SK-N-SH (cell line): ENCODE results near the gene BORCS5. TPM values are rescaled to one million over a fixed set of nuclear protein-coding genes. Genes with fewer than 3 reads are reported as not detected.
A peak's percentile ranks its signal among the peaks of the same experiment; 100 is the strongest.

Experiments
- CTCF ChIA-PET: fragments of 300-600, 350-600 bp; formaldehyde crosslinking; extraction: SDS; loops from one replicate; lab custom pipeline; 2021; lab: Yijun Ruan, JAX
- POLR2A ChIA-PET: fragments of 350-600 bp; sonication (Branson Sonifier 250); formaldehyde crosslinking; extraction: SDS; loops from one replicate; lab custom pipeline; 2020; ENCODE audit warnings: antibody characterized with exemption, inconsistent platforms; lab: Yijun Ruan, JAX
- DNase-seq: peaks from one replicate; pipeline ENCODE4 v3.0.0; 2012
- H2AFZ ChIP-seq: fragments of 200-600 bp; sonication (generic); 2 replicates; pipeline ENCODE4 v1.8.1; 2016; ENCODE audit warnings: antibody characterized with exemption, mild to moderate bottlenecking, low read depth
- H3F3A ChIP-seq: fragments of 200-600 bp; sonication (generic); replicated peaks from 2 replicates; pipeline ENCODE3; 2016; ENCODE audit warnings: antibody characterized with exemption, mild to moderate bottlenecking; ENCODE audit not compliant: insufficient read depth
- H3K27ac ChIP-seq, 2 experiments: fragments of 200-500 bp in 1 of 2; fragments of 200-600 bp in 1 of 2; sonication (Bioruptor generic) in 1 of 2; sonication (generic), shearing (Covaris generic) in 1 of 2; 2 replicates each; pipeline versions ENCODE4 v1.5.1 to v1.6.1; 2014 to 2016; ENCODE audit warnings: low read depth in 2 of 2, inconsistent platforms in 1 of 2, low read length in 1 of 2, mild to moderate bottlenecking in 1 of 2, mixed read lengths in 1 of 2
- H3K27me3 ChIP-seq: fragments of 200-600 bp; sonication (generic), shearing (Covaris generic); 2 replicates; pipeline ENCODE4 v1.6.1; 2016; ENCODE audit warnings: mixed run types; ENCODE audit not compliant: insufficient read depth
- H3K36me3 ChIP-seq, 2 experiments: fragments of 200-500 bp in 1 of 2; fragments of 200-600 bp in 1 of 2; sonication (Bioruptor generic) in 1 of 2; sonication (generic) in 1 of 2; replicated peaks in 1 of 2; 2 replicates each; pipeline versions ENCODE3 to v1.5.1; 2014 to 2016; ENCODE audit warnings: low read length in 1 of 2, mild to moderate bottlenecking in 1 of 2; ENCODE audit not compliant: insufficient read depth in 2 of 2, control insufficient read depth in 1 of 2
- H3K4me1 ChIP-seq, 2 experiments: fragments of 200-500 bp in 1 of 2; fragments of 200-600 bp in 1 of 2; sonication (Bioruptor generic) in 1 of 2; sonication (generic), shearing (Covaris generic) in 1 of 2; 2 replicates each; pipeline versions ENCODE4 v1.5.1 to v1.6.1; 2014 to 2016; ENCODE audit warnings: low read depth in 1 of 2, low read length in 1 of 2, mixed run types in 1 of 2; ENCODE audit not compliant: insufficient read depth in 2 of 2, control insufficient read depth in 1 of 2
- H3K4me2 ChIP-seq: fragments of 200-600 bp; sonication (generic), shearing (Covaris generic); 2 replicates; pipeline ENCODE4 v1.6.1; 2017; ENCODE audit warnings: mixed run types
- H3K4me3 ChIP-seq, 2 experiments: fragments of 200-500 bp in 1 of 2; fragments of 200-600 bp in 1 of 2; sonication (Bioruptor generic) in 1 of 2; sonication (generic), shearing (Covaris generic) in 1 of 2; 2 replicates each; pipeline versions ENCODE4 v1.5.1 to v1.8.1; 2014 to 2016; ENCODE audit warnings: low read depth in 2 of 2, inconsistent platforms in 1 of 2, low read length in 1 of 2, mild to moderate bottlenecking in 1 of 2, mixed read lengths in 1 of 2, moderate library complexity in 1 of 2
- H3K79me2 ChIP-seq: fragments of 200-600 bp; sonication (generic); 2 replicates; pipeline ENCODE4 v1.8.1; 2017; ENCODE audit warnings: mild to moderate bottlenecking; ENCODE audit not compliant: insufficient read depth
- H3K9ac ChIP-seq: fragments of 200-600 bp; sonication (generic); 2 replicates; pipeline ENCODE4 v1.6.1; 2017; ENCODE audit warnings: mixed run types
- H3K9me2 ChIP-seq: fragments of 200-600 bp; sonication (generic); 2 replicates; pipeline ENCODE4 v1.6.1; 2017; ENCODE audit warnings: mixed run types
- H3K9me3 ChIP-seq: fragments of 200-600 bp; sonication (generic); 2 replicates; pipeline ENCODE4 v1.6.1; 2017; ENCODE audit warnings: mixed run types, mild to moderate bottlenecking, moderate library complexity
- H4K20me1 ChIP-seq: fragments of 200-600 bp; sonication (generic); 2 replicates; pipeline ENCODE4 v1.6.1; 2017; ENCODE audit warnings: mild to moderate bottlenecking, mixed run types; ENCODE audit not compliant: insufficient read depth
- EP300 ChIP-seq, 2 experiments: IDR thresholded peaks; 2 replicates each; pipeline versions ENCODE4 v1.4.0 to v1.6.1; 2012; ENCODE audit warnings: borderline replicate concordance in 1 of 2, low read depth in 1 of 2, low read length in 1 of 2
- FOSL2 ChIP-seq: IDR thresholded peaks from 2 replicates; pipeline ENCODE4 v1.4.0; 2012; ENCODE audit warnings: low read depth, mild to moderate bottlenecking, moderate library complexity, borderline replicate concordance
- GATA2 ChIP-seq: sonication (generic); formaldehyde crosslinking; IDR thresholded peaks from 2 replicates; pipeline ENCODE4 v1.5.0; 2020; ENCODE audit warnings: mild to moderate bottlenecking, missing genetic modification reagents
- JUND ChIP-seq: IDR thresholded peaks from 2 replicates; pipeline ENCODE4 v1.4.0; 2012
- MEF2A ChIP-seq: IDR thresholded peaks from 2 replicates; pipeline ENCODE4 v1.4.0; 2012; ENCODE audit warnings: low read depth, borderline replicate concordance
- MXI1 ChIP-seq: IDR thresholded peaks from 2 replicates; pipeline ENCODE4 v1.6.1; 2012; ENCODE audit warnings: mild to moderate bottlenecking, low read depth, low read length, improper control_type of control experiment
- NRF1 ChIP-seq: IDR thresholded peaks from 2 replicates; pipeline ENCODE4 v1.6.1; 2012; ENCODE audit warnings: low read depth, mild to moderate bottlenecking, low read length
- PBX3 ChIP-seq: IDR thresholded peaks from 2 replicates; pipeline ENCODE4; 2012
- POLR2AphosphoS5 ChIP-seq: IDR thresholded peaks from 2 replicates; pipeline ENCODE4 v1.6.1; 2012; ENCODE audit warnings: low read depth, low read length
- RAD21 ChIP-seq: IDR thresholded peaks from 2 replicates; pipeline ENCODE4 v1.6.1; 2012; ENCODE audit warnings: mild to moderate bottlenecking, low read length
- RXRA ChIP-seq: IDR thresholded peaks from 2 replicates; pipeline ENCODE4 v1.4.0; 2012; ENCODE audit warnings: low read depth, mild to moderate bottlenecking, borderline replicate concordance
- SMC3 ChIP-seq: IDR thresholded peaks from 2 replicates; pipeline ENCODE4 v1.6.1; 2012; ENCODE audit warnings: low read depth, low read length, improper control_type of control experiment
- TAF1 ChIP-seq: IDR thresholded peaks from 2 replicates; pipeline ENCODE4 v1.6.1; 2012; ENCODE audit warnings: low read depth, mild to moderate bottlenecking, low read length, moderate library complexity, borderline replicate concordance
- TCF12 ChIP-seq: IDR thresholded peaks from 2 replicates; pipeline ENCODE4 v1.4.0; 2012
- USF2 ChIP-seq: fragments of 150-350 bp; IDR thresholded peaks from 2 replicates; pipeline ENCODE4 v1.6.1; 2017; ENCODE audit warnings: antibody characterized with exemption, low read length, low read depth, borderline replicate concordance
- YY1 ChIP-seq: IDR thresholded peaks from 2 replicates; pipeline ENCODE4 v1.4.0; 2012; ENCODE audit warnings: low read depth, mild to moderate bottlenecking
- WGBS: methylation state at CpG from one replicate; pipeline ENCODE4 v1.1.6; 2017; ENCODE audit warnings: low lambda C conversion rate; 5-methylcytosine and 5-hydroxymethylcytosine counted together
- polyA plus RNA-seq, 3 experiments: library from polyadenylated mRNA; depleted of rRNA; stranded (reverse); fragments of >200 nt; gene quantifications; 2 replicates each; pipeline ENCODE4 v1.2.3, GENCODE V29; 2012
- TF ChIP-seq, protein P1 (sequence below): fragments of 150-350 bp; IDR thresholded peaks from 2 replicates; pipeline ENCODE4 v1.6.1; 2016; ENCODE audit warnings: mild to moderate bottlenecking, low read depth, low read length
- TF ChIP-seq, protein P2 (sequence below): fragments of 200-600 bp; sonication (generic); IDR thresholded peaks from 2 replicates; pipeline ENCODE4 v1.6.1; 2017; ENCODE audit warnings: antibody characterized with exemption, mild to moderate bottlenecking, moderate library complexity

BORCS5 gene
- polyA plus RNA-seq, 1 of the 3 experiments (the other 2 are of a cell fraction) = 16.3 TPM

- TF ChIP-seq FOSL2 = no peak
- no peak for TF ChIP-seq YY1
- no peak for TF ChIP-seq USF2
- no peak for TF ChIP-seq GATA2 (CRISPR knock-in tag)
- TF ChIP-seq RAD21 = no peak
- no peak for TF ChIP-seq NRF1
Observed at GRCh38 chr12:12331896-12332295, 25.0 kb upstream of the BORCS5 start (continued).

DNA sequence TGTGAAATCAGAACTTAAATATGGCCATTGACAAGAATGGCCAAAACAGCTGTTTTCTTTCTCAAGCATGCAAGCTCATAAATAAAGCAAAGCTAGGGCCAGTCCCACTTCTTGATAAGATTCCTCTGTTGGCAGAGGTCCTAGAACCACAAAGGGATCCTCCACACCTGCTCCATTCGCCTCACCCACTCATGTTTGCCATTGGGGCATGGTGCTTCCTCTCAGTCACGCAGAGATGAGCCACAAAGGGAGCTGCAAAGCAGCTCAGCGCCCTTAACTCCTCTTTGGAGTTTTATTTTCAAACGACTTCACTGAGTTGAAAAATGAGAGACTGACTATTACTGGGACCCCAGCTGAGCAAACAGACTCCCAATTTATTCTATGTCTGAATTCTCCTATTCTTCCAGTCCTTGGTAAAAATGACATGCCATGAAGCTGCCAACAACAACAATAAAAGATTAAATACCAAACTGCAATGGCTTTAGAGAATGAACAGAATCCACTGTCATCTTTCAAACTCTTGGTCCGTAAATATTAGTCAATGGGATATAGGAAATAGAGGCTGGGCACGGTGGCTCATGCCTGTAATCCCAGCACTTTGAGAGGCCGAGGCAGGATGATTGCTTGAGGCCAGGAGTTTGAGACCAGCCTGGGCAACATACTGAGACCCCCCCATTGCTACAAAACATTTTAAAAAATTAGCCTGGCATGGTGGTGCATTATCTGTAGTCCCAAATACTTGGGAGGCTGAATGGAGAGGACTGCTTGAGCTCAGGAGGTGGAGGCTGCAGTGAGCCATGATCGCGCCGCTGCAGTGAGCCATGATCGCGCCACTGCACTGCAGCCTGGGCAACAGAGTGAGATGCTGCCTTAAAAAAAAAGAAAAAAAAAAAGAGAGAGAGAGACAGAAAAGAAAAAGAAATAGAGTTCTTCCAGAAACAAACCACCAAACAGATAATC is 23.2 kb upstream of the BORCS5 start:
- 83% methylated on average over 12 of the region's 12 CpGs for whole genome bisulfite sequencing
- no peak for TF ChIP-seq TCF12
- no peak for TF ChIP-seq POLR2AphosphoS5
- no peak for TF ChIP-seq NRF1
- TF ChIP-seq RXRA = no peak
- TF ChIP-seq GATA2 (CRISPR knock-in tag) = no peak
- TF ChIP-seq, protein P1, sequence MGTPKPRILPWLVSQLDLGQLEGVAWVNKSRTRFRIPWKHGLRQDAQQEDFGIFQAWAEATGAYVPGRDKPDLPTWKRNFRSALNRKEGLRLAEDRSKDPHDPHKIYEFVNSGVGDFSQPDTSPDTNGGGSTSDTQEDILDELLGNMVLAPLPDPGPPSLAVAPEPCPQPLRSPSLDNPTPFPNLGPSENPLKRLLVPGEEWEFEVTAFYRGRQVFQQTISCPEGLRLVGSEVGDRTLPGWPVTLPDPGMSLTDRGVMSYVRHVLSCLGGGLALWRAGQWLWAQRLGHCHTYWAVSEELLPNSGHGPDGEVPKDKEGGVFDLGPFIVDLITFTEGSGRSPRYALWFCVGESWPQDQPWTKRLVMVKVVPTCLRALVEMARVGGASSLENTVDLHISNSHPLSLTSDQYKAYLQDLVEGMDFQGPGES = no peak
- TF ChIP-seq SMC3 = no peak
- TF ChIP-seq JUND = no peak
- TF ChIP-seq MEF2A = no peak
- no peak for TF ChIP-seq MXI1
- TF ChIP-seq PBX3 = no peak
- no peak for TF ChIP-seq TAF1
- TF ChIP-seq, protein P2, sequence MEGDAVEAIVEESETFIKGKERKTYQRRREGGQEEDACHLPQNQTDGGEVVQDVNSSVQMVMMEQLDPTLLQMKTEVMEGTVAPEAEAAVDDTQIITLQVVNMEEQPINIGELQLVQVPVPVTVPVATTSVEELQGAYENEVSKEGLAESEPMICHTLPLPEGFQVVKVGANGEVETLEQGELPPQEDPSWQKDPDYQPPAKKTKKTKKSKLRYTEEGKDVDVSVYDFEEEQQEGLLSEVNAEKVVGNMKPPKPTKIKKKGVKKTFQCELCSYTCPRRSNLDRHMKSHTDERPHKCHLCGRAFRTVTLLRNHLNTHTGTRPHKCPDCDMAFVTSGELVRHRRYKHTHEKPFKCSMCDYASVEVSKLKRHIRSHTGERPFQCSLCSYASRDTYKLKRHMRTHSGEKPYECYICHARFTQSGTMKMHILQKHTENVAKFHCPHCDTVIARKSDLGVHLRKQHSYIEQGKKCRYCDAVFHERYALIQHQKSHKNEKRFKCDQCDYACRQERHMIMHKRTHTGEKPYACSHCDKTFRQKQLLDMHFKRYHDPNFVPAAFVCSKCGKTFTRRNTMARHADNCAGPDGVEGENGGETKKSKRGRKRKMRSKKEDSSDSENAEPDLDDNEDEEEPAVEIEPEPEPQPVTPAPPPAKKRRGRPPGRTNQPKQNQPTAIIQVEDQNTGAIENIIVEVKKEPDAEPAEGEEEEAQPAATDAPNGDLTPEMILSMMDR = no peak
- TF ChIP-seq EP300 (IDR thresholded peaks at IDR 0.05; ENCODE audit: borderline replicate concordance in 1 of 2, low read depth in 1 of 2, low read length in 1 of 2) = no peak
- no peak for TF ChIP-seq FOSL2
- POLR2A ChIA-PET = interaction anchor here (1.4 to 1.6 kb wide), 2 partner anchors 24 to 67 kb away, joined by 3 to 5 read pairs; partner anchors contain the start of gene LRP6
- Histone ChIP-seq H3K79me2 (no peaks in the 10 kb centered on the region), H3K4me2 (0 out of 2 replicates have a peak overlapping the region, but pooled peaks have one; percentile 7), H2AFZ (no peak overlapping the region; the same call in 1 of the 2 replicates), H3F3A (peaks cover 13% of the 10 kb centered on the region), H3K9ac (no peak overlapping the region), H3K9me2 (no peaks in the 10 kb centered on the region), H4K20me1 (no peaks in the 10 kb centered on the region), H3K4me1 (peaks cover 7 to 14% of the 10 kb centered on the region in 2 experiments; a peak in 2 of 4 replicates), H3K9me3 (no peaks in the 10 kb centered on the region), H3K36me3 (no peaks in the 10 kb centered on the region), H3K27ac (no peak overlapping the region; a peak in 1 of 4 replicates), H3K4me3 (0 out of 4 replicates have a peak overlapping the region, but pooled peaks of 1 of the 2 experiments have one; percentile 31), H3K27me3 (no peaks in the 10 kb centered on the region)
- CTCF ChIA-PET = interaction anchor here (0.7 to 2.4 kb wide), 18 partner anchors 14 to 754 kb away, joined by 3 to 13 read pairs (median 3); partner anchors contain the start of genes BORCS5 and MANSC1
- DNase-seq = no peak
